Lower leg skin (tissue), 3 donors: Measurements from ENCODE around the gene EXOC6B.

ENCODE experiments used
- CTCF ChIP-seq, 3 donors: fragments of 450-650 bp; IDR thresholded peaks; one replicate each; pipeline ENCODE4 v1.5.1; 2016; ENCODE audit warnings: antibody characterized with exemption in 3 of 3, mild to moderate bottlenecking in 3 of 3, moderate library complexity in 2 of 3
- POLR2A ChIP-seq, 2 donors: fragments of 450-650 bp; IDR thresholded peaks; one replicate each; pipeline ENCODE4 v1.6.1; 2016 to 2017; ENCODE audit warnings: antibody characterized with exemption in 2 of 2, mild to moderate bottlenecking in 1 of 2, moderate library complexity in 1 of 2

- TF ChIP-seq CTCF (IDR thresholded peaks at IDR 0.05) (no peak), POLR2A (IDR thresholded peaks at IDR 0.05) (no peak)
These were observed 9.6 kb upstream of the EXOC6B start for GRCh38 chr2:72835403-72835802.
